ENCODE data around the gene OR2AP1.
"Not testable (repeated sequence)": the region's sequence is repeated elsewhere in the genome, so short reads cannot be mapped to it uniquely, and the experiment has no call there.

OR2AP1 gene

DNA sequence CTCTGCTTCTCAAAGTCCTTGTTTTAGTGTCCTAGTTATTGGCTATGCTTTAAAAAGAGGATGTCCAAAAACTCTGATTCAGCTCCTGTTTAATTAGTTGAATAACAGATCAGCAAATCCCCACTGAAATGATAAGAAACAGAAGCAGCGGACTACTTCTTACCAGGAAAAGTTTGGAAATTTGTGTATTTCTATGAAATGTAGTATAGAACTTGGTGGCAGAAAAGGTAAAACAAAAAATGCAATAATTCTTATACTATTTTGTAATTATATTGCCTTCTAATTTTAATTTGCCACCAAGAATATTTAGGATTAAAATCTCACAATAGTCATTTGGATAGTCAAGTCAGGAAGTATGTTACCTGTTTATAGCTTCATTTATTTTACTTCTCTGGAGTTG lies at the start of gene OR2AP1:
Gene OR2AP1 (plus strand): TSS at position 301 of the 400 bp plus-strand sequence. CDS start 1,947 bp downstream, outside the sequence.
- no peak for DNase-seq

DNA sequence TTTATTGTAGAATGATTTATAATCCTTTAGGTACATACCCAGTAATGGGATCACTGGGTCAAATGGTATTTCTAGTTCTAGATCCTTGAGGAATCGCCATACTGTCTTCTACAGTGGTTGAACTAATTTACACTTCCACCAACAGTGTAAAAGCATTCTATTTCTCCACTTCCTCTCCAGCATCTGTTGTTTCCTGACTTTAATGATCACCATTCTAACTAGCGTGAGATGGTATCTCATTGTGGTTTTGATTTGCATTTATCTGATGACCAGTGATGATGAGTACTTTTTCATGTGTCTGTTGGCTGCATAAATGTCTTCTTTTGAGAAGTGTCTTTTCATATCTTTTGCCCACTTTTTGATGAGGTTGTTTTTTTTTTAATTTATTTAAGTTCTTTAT lies 24.0 kb upstream of the OR2AP1 start:
- not testable (repeated sequence) for DNase-seq

DNA sequence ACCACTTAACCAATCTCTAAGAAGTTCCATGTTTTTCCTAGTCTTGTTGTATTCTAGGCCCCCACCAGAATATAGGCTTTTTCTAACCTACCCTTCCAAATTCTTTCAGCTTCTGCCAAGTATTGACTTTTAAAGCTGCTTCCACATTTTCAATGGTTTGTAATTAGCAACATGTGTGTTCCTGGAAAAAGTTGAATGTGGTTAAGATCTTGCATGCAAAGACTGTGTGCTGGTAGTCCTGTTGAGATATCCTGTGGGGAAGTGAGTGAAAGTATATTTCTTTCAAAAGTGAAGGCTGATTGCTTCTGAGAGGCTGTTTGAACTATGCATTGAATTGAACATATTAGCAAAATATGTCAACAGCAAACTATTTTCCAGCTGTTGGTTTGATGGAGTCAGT lies 23.5 kb upstream of the OR2AP1 start:
- no peak for DNase-seq

DNA sequence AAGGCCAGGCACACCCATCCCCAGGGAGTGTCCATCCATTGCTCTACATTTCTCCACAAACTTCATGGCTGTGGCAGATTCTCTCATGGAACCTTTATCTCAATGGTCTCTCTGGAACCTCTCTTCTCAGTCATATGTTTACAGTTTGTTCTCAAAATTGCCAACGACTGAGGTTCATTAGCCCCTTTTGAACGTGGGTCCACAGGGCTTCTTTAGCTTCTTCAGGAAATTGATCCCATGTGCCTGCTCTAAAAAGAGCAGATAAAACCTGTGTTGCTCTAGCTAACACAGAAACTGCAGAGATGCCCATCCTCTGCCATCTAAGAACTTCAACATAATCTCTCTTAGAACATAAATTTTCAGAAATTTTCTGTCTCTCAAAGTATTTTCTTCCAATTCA lies 23.0 kb upstream of the OR2AP1 start, which contains the start of gene OR6C4:
Gene OR6C4 (plus strand): TSS at position 301 of the 400 bp plus-strand sequence. CDS start 1,625 bp downstream, outside the sequence.
- DNase-seq: no peak

DNA sequence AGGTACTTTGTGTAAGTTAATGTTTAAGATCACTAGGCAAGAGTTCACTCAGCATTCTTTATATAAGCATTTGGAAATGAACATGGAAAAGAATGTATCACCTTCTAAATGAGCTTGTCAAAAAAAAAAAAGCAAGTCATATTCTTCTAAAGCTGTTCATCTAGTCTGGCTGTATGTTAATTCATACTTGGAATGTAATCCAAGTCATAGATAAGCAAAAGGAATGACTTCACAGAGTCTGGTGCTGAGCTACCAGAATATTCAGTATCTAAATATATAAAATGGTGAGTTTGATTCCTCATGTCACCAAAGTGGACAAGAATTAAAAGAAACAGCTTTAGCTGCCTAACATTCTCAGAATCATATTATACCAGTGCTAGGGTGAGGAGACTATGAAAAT lies 18.0 kb upstream of the OR2AP1 start:
- DNase-seq: no peak

DNA sequence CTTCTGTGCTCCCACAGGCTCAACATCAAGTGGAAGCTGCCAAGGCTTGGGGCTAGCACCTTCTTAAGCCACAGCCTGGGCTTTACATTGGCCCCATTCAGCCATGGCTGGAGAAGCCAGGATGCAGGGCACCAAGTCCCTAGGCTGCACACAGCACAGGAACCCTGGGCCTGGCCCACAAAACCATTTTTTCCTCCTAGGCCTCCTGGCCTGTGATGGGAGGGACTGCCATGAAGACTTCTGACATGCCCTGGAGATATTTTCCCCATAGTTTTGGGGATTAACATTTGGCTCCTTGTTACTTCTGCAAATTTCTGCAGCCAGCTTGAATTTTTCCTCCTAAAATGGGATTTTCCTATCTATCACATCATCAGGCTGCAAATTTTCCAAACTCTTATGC lies 2.2 kb upstream of the OR2AP1 start:
- DNase-seq: not testable (repeated sequence)

DNA sequence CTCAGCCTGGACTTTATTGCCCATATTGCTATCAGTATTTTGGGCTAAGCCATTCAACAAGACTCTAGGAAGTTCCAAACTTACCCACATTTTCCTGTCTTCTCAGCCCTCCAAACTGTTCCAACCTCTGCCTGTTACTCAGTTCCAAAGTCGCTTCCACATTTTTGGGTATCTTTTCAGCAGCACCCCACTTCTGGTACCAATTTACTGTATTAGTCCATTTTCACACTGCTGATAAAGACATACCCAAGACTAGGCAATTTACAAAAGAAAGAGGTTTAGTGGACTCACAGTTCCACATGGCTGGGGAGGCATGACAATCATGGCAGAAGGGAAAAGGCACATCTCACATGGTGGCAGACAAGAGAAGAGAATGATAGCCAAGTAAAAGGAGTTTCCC lies 1.6 kb upstream of the OR2AP1 start:
- not testable (repeated sequence) for DNase-seq

DNA sequence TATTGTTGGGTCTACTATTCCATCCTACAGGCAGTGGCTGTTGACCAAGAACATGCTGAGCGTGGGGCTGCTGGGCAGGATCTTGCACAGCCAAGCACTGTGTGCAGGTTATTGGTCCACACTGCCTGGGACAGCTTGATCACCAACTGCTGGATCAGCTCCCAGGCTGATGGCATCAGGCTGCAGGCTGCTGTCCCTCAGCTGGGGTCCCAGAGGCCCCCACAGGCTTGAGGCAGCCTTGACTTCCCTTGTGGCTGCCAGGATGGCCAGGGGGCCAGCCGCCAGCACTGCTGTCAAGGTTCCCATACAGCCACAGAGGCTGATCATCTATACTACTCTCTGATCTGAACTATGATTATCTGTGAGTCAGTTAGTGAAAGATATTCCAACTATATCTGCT lies 9.8 kb downstream of the OR2AP1 start:
- DNase-seq: no peak

DNA sequence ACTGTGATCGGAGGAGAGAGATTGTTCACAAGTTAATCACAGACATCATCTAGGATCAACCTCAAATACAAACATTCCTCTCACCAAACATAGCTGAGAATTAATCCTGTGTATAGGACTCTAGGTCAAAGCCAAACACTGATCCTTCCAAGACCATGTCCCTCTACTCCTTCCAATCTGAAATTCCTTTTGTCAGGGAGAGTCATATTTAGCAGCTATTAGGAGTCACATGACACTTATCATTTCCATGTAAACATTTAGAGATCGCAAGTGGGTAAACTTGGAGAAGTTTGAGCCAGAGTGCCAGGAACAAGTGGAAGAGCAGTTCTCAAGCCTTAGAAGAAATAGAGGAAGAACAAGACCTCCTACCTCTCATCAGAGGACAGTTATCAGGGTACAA lies 13.5 kb downstream of the OR2AP1 start:
- DNase-seq: no peak

DNA sequence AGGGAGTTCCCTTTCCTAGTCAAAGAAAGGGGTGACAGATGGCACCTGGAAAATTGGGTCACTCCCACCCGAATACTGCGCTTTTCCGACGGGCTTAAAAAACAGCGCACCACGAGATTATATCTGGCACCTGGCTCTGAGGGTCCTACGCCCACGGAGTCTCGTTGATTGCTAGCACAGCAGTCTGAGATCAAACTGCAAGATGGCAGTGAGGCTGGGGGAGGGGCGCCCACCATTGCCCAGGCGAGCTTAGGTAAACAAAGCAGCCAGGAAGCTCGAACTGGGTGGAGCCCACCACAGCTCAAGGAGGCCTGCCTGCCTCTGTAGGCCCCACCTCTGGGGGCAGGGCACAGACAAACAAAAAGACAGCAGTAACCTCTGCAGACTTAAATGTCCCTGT lies 17.9 kb downstream of the OR2AP1 start:
- not testable (repeated sequence) for DNase-seq

DNA sequence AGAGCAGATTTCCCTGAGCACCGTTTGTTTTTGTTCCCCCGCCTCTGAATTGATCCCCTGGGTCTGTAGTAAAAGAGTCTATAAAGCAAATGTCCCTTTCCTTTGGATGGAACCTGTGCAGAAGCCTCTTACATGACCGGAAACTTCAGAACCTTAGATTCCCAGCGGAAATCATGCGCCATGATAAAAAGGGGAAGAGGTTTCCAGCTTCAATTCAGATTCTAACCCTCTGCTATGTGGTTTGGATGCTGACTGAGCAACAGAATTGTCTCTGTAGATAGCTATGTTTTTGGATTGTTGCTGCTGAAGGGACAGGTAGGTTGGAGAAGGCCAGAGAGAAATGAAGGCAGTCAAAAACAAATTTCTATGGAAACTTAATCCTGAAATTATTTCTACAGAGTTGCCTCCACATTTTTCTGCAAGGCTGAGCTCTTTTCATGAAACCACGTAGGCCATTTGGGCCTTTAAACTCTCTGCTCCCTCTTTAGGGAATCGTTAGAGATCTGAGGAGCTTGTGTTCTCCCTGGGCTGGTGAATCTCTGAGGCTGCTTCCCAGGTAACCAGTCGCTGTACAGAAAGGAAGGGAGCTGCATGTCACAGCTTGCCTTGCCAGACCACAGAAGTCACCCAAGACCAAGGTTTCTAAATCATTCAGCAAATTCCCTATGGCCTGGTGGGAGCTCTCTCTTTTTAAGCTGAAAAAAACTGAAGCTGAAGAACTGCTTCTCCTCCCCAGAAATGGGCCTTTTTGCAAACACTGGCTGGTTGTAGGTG lies 35.7 kb downstream of the OR2AP1 start:
- DNase-seq: no peak

DNA sequence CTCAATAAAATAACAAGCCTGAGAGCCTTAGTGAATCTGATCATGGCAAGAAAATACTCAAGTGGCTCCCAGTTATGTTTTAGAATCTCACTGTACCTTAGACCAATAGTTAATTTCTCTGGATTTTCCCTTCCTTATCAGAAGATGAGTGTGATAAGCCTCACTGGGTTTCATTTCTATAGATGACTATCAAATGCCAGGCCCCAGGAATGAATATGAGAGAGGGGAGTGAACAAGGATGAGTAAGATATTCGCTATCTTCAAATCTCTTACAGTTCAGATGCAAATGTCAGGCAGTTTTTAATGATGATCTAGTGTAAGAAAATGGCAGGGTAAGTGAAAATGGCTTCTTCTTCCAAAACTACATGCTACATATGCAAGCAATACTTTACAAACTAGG lies 38.3 kb downstream of the OR2AP1 start:
- DNase-seq: no peak

DNA sequence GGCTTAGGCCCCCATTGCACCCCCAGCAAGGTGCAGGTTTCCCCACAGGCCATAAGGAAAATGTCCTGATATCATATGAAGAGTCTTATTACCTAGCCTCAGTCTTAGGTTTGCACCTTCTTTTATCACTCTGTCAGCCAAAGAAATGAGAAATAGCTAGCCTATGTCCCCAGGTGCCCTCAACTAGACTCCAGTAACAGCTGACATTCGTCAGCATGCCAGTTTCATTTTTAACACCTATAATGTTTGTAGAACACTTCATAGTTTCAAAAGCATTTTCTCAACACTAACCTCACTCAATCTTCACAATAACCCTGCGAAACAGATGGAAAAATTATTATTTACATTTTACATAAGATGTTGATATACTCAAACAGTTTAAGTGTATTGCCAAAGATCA lies 40.4 kb downstream of the OR2AP1 start:
- DNase-seq: no peak

DNA sequence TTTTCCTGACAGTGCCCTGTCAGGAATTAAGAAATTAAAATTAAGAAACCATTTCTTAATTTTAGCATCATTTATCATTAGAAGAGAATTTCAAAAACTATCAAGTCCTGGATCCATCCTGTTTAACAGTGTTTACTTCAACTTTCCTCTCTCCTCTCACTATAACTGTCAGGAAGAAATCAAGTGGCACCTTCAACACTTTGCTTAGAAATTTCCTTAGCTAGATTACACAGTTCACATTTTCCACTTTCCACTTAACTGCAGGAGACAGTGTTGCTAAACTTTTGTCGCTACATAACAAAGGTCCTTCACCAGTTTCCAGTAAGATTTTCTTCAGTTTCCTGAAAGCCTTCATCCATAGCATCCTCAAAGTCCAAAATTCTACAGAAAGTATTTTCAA lies 42.5 kb downstream of the OR2AP1 start:
- DNase-seq: no peak

DNA sequence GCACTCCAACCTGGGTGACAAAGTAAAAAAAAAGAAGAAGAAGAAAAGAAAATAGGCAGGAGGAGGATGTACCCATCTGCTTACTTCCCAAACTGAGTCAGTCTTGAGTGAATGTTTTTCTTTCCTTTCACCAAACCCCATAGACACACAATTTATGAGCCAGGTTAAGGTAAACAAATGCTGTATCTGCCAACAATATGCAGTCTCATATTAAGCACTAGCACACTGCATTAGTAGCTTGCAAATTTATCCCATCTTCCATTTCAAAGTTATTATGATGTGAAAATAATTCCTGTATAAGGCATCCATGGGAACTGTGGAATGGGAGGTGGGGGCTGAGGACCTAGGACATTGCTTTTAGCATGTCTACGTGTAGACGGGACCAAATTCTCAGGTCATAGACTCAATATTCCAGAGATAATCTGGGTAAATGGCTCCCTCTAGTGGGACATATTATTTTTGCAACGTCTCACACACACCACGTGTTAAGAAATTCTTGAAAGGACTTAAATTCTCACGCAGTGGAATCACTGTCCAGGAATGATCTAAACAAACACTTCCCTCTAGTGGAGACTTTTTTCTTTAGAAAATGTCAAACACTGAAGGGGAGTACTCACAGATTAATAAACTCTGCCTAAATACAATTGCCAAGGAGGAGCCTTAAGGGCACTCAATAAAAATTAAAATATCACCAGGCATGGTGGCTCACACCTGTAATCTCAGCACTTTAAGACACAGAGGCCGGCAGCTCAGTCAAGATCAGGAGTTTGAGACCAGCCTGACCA lies 47.3 kb downstream of the OR2AP1 start:
- peak; percentile 28 for DNase-seq

DNA sequence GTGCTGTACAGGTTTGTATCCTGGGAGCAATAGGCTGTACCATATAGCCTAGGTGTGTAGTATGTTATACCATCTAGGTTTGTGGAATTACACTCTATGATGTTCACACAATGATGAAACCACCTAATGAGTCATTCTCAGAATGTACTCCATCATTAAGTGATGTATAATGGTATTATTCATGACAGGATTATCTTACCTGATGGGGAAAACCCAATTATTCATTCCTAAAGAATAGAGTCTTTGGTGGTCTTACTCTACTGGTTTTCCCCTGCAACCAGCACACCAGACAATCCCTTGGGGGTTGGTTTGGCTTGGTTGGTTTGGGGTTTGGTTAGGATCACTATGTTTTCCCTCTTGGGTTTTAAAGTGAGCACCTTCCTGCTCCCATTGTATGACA lies 51.8 kb downstream of the OR2AP1 start:
- no peak for DNase-seq
